GM19328 (cell line): ENCODE data around the gene SLC23A3.

Source experiments
- ATAC-seq: cut with Tn5 transposase; IDR thresholded peaks from one replicate; pipeline ENCODE4 v1.9.1; 2021; ENCODE audit warnings: mild to moderate bottlenecking, moderate library complexity; ENCODE audit not compliant: unreplicated experiment

Gene SLC23A3

GRCh38 chr2:219116776-219117646 lies 52.8 kb downstream of the SLC23A3 start:
- no peak for ATAC-seq

GRCh38 chr2:219112651-219113338 lies 57.0 kb downstream of the SLC23A3 start:
- ATAC-seq: no peak

- no peak for ATAC-seq
These were observed 57.8 kb downstream of the SLC23A3 start for GRCh38 chr2:219112062-219112406.
